ENCODE results near the gene LARGE1.

Gene LARGE1

DNA sequence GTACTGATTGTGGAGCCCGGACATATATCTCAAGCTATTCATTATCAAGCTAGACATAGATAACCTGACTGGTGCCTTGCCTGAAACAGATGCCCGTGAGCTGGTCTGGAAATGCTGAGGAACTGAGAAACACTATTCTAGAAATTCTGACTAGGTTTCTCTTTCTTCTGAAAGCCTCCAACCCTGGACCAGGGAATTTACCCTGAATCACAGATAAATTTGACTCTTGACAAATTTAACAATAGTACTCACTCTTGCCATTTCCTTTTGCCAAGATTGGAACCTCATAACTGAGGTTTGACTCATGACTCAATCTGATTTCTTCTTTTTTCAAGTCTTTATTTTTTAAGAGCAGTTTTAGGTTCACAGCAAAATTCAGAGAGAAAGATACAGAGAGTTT is 672.5 kb downstream of the LARGE1 start:
- intact Hi-C loops (cut with DNase I) = no loop called here

DNA sequence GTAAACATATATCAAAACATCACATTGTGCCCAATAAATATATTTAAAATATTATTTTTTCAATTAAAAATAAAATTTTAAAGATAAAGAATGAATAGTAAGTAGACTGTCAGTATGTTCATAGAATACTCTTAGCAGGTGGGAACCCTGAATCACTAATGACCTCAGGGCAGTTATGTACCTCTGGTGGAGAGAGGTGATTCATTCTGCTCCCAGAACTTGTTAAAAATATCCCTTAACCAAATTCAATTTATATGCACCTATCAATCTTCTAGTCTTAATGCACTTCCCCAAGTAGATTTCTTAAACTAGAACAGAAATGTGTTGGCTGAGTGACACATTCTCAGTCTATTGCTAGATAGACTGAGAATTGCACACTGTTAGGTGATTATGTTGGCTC is 678.2 kb downstream of the LARGE1 start:
- no peak for DNase-seq
- intact Hi-C loops (cut with DNase I) = no loop called here

More for the DNA sequence above, 672.5 kb downstream of the LARGE1 start:
- no peak for DNase-seq

DNA sequence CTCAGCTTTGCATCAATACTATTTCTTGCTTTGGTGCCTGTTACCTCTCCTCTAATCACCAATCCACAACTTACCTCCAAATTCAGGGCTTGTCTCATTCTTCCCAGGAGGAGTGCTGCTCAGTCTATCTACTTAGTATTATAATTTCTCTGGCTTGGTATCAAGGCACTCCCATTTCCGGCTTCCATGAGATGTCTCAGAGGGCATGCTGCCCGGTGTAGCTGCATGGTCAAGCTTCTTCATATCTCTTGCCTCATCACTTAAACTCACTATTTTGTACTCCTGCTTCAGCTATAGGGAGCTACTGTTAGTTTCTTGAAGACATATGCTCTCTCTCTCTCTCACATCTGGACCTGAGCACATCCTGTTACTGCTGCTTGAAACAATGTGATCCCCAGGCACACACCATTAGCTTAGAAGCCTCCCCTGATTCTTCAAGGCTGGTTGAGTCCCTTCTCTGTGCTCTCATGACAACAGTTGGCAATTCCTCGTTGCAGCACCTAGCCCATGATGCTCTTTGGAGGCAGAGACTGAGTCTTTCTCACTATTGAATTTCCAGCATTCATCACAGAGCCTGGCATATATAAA is 679.3 kb downstream of the LARGE1 start:
- no peak for DNase-seq
- intact Hi-C loops (cut with DNase I) = no loop called here

DNA sequence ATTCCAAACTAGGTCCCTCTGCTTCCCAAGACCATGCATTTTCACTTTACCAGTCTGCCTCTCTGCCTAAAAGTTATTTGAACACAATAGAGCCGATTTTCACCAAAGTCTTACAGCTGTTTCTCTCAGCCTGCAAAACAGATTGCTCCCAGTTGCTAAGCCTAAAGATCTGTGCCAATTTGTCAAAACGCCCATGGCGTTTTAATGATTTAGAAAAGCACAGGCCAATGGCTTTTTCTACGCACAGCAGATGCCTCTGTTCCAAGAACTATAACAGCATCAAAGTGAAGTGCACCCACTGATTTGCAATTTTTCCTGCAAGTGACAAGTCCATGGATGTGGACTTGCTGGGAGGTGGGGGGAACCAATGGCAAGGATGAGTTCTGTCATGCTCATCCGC is 688.2 kb downstream of the LARGE1 start:
- intact Hi-C loops (cut with DNase I) = no loop called here
- DNase-seq = no peak

DNA sequence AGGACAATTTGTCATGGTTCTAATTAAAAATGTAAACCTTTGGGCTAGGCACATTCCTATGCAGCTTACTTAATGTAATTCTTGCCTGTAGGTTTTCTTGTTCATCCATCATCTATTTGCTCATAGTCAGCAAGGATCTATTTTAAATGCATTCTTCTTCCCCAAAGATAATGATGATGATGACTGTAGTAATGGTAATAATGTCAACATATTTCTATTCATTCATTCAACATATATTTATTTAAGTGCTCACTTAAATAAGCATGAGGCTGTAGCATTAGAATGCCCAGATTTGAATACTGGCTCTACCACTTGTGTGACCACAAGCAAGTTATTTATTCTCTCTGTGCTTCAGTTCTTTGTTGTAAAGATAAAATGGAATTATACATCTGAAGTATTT is 692.5 kb downstream of the LARGE1 start:
- intact Hi-C loops (cut with DNase I) = no loop called here

DNA sequence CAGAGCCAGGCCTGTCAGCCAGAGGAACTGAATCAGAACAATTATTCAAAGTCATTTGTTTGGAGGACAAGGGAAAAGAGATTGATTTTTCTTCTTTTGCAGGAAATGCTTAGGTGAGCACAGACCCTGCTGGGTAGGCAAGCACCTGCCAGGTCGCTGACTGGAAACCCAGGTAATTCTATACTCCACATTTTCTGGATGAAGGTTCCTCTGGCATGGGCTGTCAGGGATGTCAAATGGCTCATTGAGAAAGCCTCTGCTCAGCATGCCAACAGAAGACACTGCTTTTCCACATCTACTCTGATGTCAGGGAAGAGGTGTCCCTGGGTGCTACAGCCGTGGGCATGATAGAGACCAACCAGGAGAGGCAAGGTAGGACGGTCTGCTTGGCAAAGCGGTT is 695.4 kb downstream of the LARGE1 start:
- DNase-seq = no peak
- intact Hi-C loops (cut with DNase I) = no loop called here

More for the DNA sequence above, 692.5 kb downstream of the LARGE1 start:
- DNase-seq = no peak

Measured in head of caudate nucleus (tissue), 42 donors.